H9 (cell line): ENCODE measurements around the gene ZDHHC9. TPM values are rescaled to one million over a fixed set of nuclear protein-coding genes. Genes with fewer than 3 reads are reported as not detected.

Experiments
- DNase-seq: peaks from one replicate; pipeline ENCODE4 v3.0.0-alpha.2; 2017
- H2AFZ ChIP-seq: one replicate; pipeline ENCODE4 v1.6.1; 2013; ENCODE audit warnings: mild to moderate bottlenecking, low read length, control low read depth, moderate library complexity
- H2AK5ac ChIP-seq: 2 replicates; pipeline ENCODE4 v1.6.1; 2013; ENCODE audit warnings: low read length, control low read depth, mixed read lengths; ENCODE audit not compliant: insufficient read length
- H2BK120ac ChIP-seq: one replicate; pipeline ENCODE4 v1.6.1; 2013; ENCODE audit warnings: low read depth, mild to moderate bottlenecking, low read length, control low read depth, inconsistent platforms; ENCODE audit not compliant: poor library complexity, severe bottlenecking
- H2BK12ac ChIP-seq: 2 replicates; pipeline ENCODE4 v1.6.1; 2013; ENCODE audit warnings: low read length, control low read depth, mixed read lengths, low read depth; ENCODE audit not compliant: insufficient read length
- H2BK15ac ChIP-seq: 2 replicates; pipeline ENCODE4 v1.6.1; 2013; ENCODE audit warnings: low read depth, low read length, control low read depth
- H2BK20ac ChIP-seq: one replicate; pipeline ENCODE4 v1.6.1; 2013; ENCODE audit warnings: low read depth, mild to moderate bottlenecking, low read length, control low read depth, inconsistent platforms; ENCODE audit not compliant: poor library complexity, severe bottlenecking
- H2BK5ac ChIP-seq: 2 replicates; pipeline ENCODE4 v1.6.1; 2013; ENCODE audit warnings: low read length, control low read depth, mixed read lengths; ENCODE audit not compliant: insufficient read length
- H3K14ac ChIP-seq: 2 replicates; pipeline ENCODE4 v1.6.1; 2013; ENCODE audit warnings: low read length, control low read depth; ENCODE audit not compliant: insufficient read depth
- H3K18ac ChIP-seq: 2 replicates; pipeline ENCODE4 v1.6.1; 2013; ENCODE audit warnings: low read depth, mild to moderate bottlenecking, mixed read lengths, low read length, control low read depth; ENCODE audit not compliant: insufficient read length
- H3K23ac ChIP-seq: 2 replicates; pipeline ENCODE4 v1.6.1; 2013; ENCODE audit warnings: low read length, control low read depth, mixed read lengths, low read depth; ENCODE audit not compliant: insufficient read length
- H3K23me2 ChIP-seq: 2 replicates; pipeline ENCODE4 v1.6.1; 2013; ENCODE audit warnings: low read depth, mild to moderate bottlenecking, mixed read lengths, low read length, control low read depth; ENCODE audit not compliant: insufficient read length, poor library complexity, severe bottlenecking
- H3K27ac ChIP-seq: 2 replicates; pipeline ENCODE4 v1.5.1; 2013; ENCODE audit warnings: low read length, control low read depth, mixed read lengths, low read depth; ENCODE audit not compliant: insufficient read length
- H3K27me3 ChIP-seq: 2 replicates; pipeline ENCODE4 v1.6.1; 2013; ENCODE audit warnings: low read length, control low read depth, inconsistent platforms; ENCODE audit not compliant: insufficient read depth
- H3K4ac ChIP-seq: 2 replicates; pipeline ENCODE4 v1.6.1; 2013; ENCODE audit warnings: low read depth, mild to moderate bottlenecking, control low read depth, inconsistent platforms, low read length, moderate library complexity
- H3K4me1 ChIP-seq: 2 replicates; pipeline ENCODE4 v1.6.1; 2013; ENCODE audit warnings: low read length, control low read depth, inconsistent platforms; ENCODE audit not compliant: insufficient read depth
- H3K4me2 ChIP-seq: 2 replicates; pipeline ENCODE4 v1.6.1; 2013; ENCODE audit warnings: low read length, control low read depth, mixed read lengths; ENCODE audit not compliant: insufficient read length, insufficient read depth
- H3K56ac ChIP-seq: 2 replicates; pipeline ENCODE4 v1.6.1; 2013; ENCODE audit warnings: low read depth, mild to moderate bottlenecking, mixed read lengths, low read length, control low read depth; ENCODE audit not compliant: insufficient read length
- H3K79me1 ChIP-seq: 2 replicates; pipeline ENCODE4 v1.6.1; 2013; ENCODE audit warnings: low read depth, mild to moderate bottlenecking, moderate library complexity, low read length, control low read depth, inconsistent platforms; ENCODE audit not compliant: insufficient read depth, poor library complexity, severe bottlenecking
- H3K79me2 ChIP-seq: 2 replicates; pipeline ENCODE4 v1.6.1; 2013; ENCODE audit warnings: low read length, control low read depth, inconsistent platforms; ENCODE audit not compliant: insufficient read depth
- H3K9ac ChIP-seq: 2 replicates; pipeline ENCODE4 v1.6.1; 2013; ENCODE audit warnings: low read length, control low read depth, mixed read lengths; ENCODE audit not compliant: insufficient read length; ENCODE audit errors: extremely low read depth
- H3K9me3 ChIP-seq: one replicate; pipeline ENCODE4 v1.6.1; 2013; ENCODE audit warnings: low read depth, low read length, inconsistent platforms; ENCODE audit not compliant: control insufficient read depth
- H3T11ph ChIP-seq: one replicate; pipeline ENCODE4 v1.6.1; 2013; ENCODE audit warnings: mild to moderate bottlenecking, low read length, control low read depth, inconsistent platforms
- H4K20me1 ChIP-seq: one replicate; pipeline ENCODE4 v1.6.1; 2013; ENCODE audit not compliant: control insufficient read depth, insufficient read length, insufficient read depth
- H4K5ac ChIP-seq: 2 replicates; pipeline ENCODE4 v1.6.1; 2013; ENCODE audit warnings: low read depth, mild to moderate bottlenecking, mixed read lengths, low read length, control low read depth; ENCODE audit not compliant: insufficient read length
- H4K8ac ChIP-seq: replicated peaks from 2 replicates; pipeline ENCODE4 v1.6.1; 2013; ENCODE audit warnings: low read length, control low read depth, mixed read lengths, low read depth; ENCODE audit not compliant: insufficient read length
- H4K91ac ChIP-seq: 2 replicates; pipeline ENCODE4 v1.6.1; 2013; ENCODE audit warnings: low read depth, mild to moderate bottlenecking, moderate library complexity, mixed read lengths, low read length, control low read depth; ENCODE audit not compliant: insufficient read length
- H3K27ac Mint-ChIP-seq, 3 experiments: 2 replicates in 2 of 3; 3 replicates in 1 of 3; pipeline ENCODE4 v1.8.0; 2020 to 2021; ENCODE audit warnings: mixed read lengths in 3 of 3, mild to moderate bottlenecking in 1 of 3, moderate library complexity in 1 of 3
- H3K27me3 Mint-ChIP-seq: 2 replicates; pipeline ENCODE4 v1.8.0; 2021; ENCODE audit warnings: low read depth, mild to moderate bottlenecking, moderate library complexity, mixed read lengths
- H3K36me3 Mint-ChIP-seq, 3 experiments: 2 replicates in 2 of 3; 3 replicates in 1 of 3; pipeline ENCODE4 v1.8.0; 2020 to 2021; ENCODE audit warnings: low read depth in 3 of 3, mixed read lengths in 3 of 3; ENCODE audit not compliant: insufficient read depth in 1 of 3
- H3K4me1 Mint-ChIP-seq, 2 experiments: 2 replicates each; pipeline ENCODE4 v1.8.0; 2020; ENCODE audit warnings: mixed read lengths in 2 of 2
- H3K4me3 Mint-ChIP-seq, 2 experiments: 2 replicates in 1 of 2; 3 replicates in 1 of 2; pipeline ENCODE4 v1.8.0; 2020 to 2021; ENCODE audit warnings: mild to moderate bottlenecking in 2 of 2, mixed read lengths in 2 of 2, moderate library complexity in 1 of 2
- H3K9me3 Mint-ChIP-seq, 2 experiments: 2 replicates in 1 of 2; 3 replicates in 1 of 2; pipeline ENCODE4 v1.8.0; 2020; ENCODE audit warnings: mild to moderate bottlenecking in 2 of 2, mixed read lengths in 2 of 2, moderate library complexity in 1 of 2
- WGBS: extraction: QIAGEN DNeasy Blood & Tissue Kit; methylation state at CpG from one replicate; pipeline ENCODE4 v1.1.7; 2013; ENCODE audit warnings: missing lambda C conversion rate, low lambda C conversion rate, mixed read lengths; ENCODE audit not compliant: insufficient read length; ENCODE audit errors: extremely low coverage; 5-methylcytosine and 5-hydroxymethylcytosine counted together
- total RNA-seq: library from RNA; stranded (reverse); gene quantifications from 2 replicates; pipeline ENCODE4 v1.2.1, GENCODE V29; 2021
- TF ChIP-seq, protein P1 (sequence below): fragments of 200-600 bp; sonication (generic); conservative IDR thresholded peaks from 3 replicates; pipeline ENCODE4 v1.8.0; 2021; ENCODE audit warnings: antibody characterized with exemption, mild to moderate bottlenecking

The ZDHHC9 gene
- total RNA-seq, 1 experiment from 2014 or later, result 21.0 TPM

DNA sequence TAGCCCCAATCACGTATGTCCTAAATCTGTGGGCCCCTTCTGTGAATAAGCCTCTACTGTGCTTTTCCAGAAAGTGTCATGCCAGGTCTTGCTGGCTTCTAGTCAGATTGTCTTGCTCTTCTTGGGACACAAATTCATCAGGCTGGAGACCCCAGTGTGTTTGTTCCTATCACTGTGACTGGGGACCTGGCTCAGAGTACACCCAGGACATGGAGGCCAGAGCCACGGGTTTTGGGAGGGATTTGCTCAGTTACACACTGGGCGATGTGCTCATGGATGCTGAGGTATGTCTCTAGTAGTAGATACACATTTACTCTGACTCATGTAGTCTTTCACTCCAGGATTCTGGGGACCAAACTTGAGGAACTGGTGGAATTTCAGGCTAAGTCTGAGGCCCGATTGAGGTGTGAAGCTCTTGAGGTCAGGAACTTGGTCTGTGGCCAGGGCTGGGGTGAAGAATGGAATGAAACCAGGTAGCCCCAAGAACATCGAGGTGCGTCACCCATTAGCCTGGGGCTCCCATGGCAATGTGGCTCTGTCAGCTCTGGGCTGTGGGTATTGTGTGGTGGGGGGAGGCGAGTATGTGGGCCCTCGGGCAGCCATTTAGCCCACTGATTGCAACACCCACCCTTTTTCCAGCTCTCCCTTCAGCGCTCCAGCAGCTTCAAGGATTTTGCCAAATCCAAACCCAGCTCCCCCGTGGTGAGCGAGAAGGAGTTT, 56.2 kb downstream of the ZDHHC9 start:
- Histone ChIP-seq H2AFZ (no peak overlapping the region), H3K14ac (no peak overlapping the region; the same call in 1 of the 2 replicates), H3K9me3 (no peaks in the 10 kb centered on the region), H4K8ac (no peak overlapping the region), H3K79me1 (no peaks in the 10 kb centered on the region), H2BK12ac (no peak overlapping the region), H3K4ac (no peak overlapping the region), H4K20me1 (no peaks in the 10 kb centered on the region), H4K91ac (no peak overlapping the region), H2BK20ac (no peak overlapping the region), H2BK15ac (no peak overlapping the region), H3K27me3 (no peaks in the 10 kb centered on the region), H3K23me2 (no peaks in the 10 kb centered on the region), H3K9ac (no peak overlapping the region), H2AK5ac (no peak overlapping the region), H3T11ph (no peak overlapping the region), H3K4me2 (no peak overlapping the region), H3K79me2 (no peaks in the 10 kb centered on the region), H4K5ac (no peak overlapping the region), H3K23ac (no peak overlapping the region), H3K27ac (no peak overlapping the region), H3K4me1 (no peaks in the 10 kb centered on the region), H2BK5ac (no peak overlapping the region), H2BK120ac (no peak overlapping the region), H3K56ac (no peak overlapping the region), H3K18ac (no peak overlapping the region)
- TF ChIP-seq, protein P1, sequence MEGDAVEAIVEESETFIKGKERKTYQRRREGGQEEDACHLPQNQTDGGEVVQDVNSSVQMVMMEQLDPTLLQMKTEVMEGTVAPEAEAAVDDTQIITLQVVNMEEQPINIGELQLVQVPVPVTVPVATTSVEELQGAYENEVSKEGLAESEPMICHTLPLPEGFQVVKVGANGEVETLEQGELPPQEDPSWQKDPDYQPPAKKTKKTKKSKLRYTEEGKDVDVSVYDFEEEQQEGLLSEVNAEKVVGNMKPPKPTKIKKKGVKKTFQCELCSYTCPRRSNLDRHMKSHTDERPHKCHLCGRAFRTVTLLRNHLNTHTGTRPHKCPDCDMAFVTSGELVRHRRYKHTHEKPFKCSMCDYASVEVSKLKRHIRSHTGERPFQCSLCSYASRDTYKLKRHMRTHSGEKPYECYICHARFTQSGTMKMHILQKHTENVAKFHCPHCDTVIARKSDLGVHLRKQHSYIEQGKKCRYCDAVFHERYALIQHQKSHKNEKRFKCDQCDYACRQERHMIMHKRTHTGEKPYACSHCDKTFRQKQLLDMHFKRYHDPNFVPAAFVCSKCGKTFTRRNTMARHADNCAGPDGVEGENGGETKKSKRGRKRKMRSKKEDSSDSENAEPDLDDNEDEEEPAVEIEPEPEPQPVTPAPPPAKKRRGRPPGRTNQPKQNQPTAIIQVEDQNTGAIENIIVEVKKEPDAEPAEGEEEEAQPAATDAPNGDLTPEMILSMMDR, result no peak
- H3K9me3 Mint-ChIP-seq, result peaks cover 0 to 61% of the 10 kb centered on the region in 2 experiments; a peak in 2 of 5 replicates
- no peak for DNase-seq
- H3K4me1 Mint-ChIP-seq, result no peaks in the 10 kb centered on the region
- peaks cover 0 to 6% (median 0%) of the 10 kb centered on the region in 3 experiments; a peak in 1 of 7 replicates for H3K36me3 Mint-ChIP-seq
- H3K27ac Mint-ChIP-seq, result no peak overlapping the region
- H3K27me3 Mint-ChIP-seq, result peaks cover 9% of the 10 kb centered on the region
- no peak overlapping the region for H3K4me3 Mint-ChIP-seq
- WGBS, result no CpG with 5 or more reads among the region's 11 CpGs
